IPS-18a (cell line): ENCODE data around the gene ZSWIM6.
"Not testable (repeated sequence)": the region's sequence is repeated elsewhere in the genome, so short reads cannot be mapped to it uniquely, and the experiment has no call there.

Source experiments
- H3K27ac ChIP-seq: one replicate; pipeline ENCODE4 v1.5.1; 2013; ENCODE audit warnings: low read length
- H3K27me3 ChIP-seq: one replicate; pipeline ENCODE4 v1.6.1; 2013; ENCODE audit warnings: mild to moderate bottlenecking, low read length; ENCODE audit not compliant: control insufficient read depth, insufficient read depth
- H3K36me3 ChIP-seq: one replicate; pipeline ENCODE4 v1.6.1; 2013; ENCODE audit warnings: low read depth, low read length; ENCODE audit not compliant: control insufficient read depth
- H3K4me1 ChIP-seq: one replicate; pipeline ENCODE4 v1.6.1; 2013; ENCODE audit warnings: low read depth, low read length; ENCODE audit not compliant: control insufficient read depth
- H3K4me3 ChIP-seq: one replicate; pipeline ENCODE4 v1.5.1; 2013; ENCODE audit warnings: low read length
- H3K9ac ChIP-seq: one replicate; pipeline ENCODE4 v1.6.1; 2013; ENCODE audit warnings: mild to moderate bottlenecking, low read length, moderate library complexity
- H3K9me3 ChIP-seq: one replicate; pipeline ENCODE4 v1.6.1; 2013; ENCODE audit warnings: low read depth, low read length; ENCODE audit not compliant: control insufficient read depth

ZSWIM6 gene

GRCh38 chr5:61416420-61416819, 84.4 kb downstream of the ZSWIM6 start:
- Histone ChIP-seq H3K9me3 (no peaks in the 10 kb centered on the region), H3K36me3 (no peaks in the 10 kb centered on the region), H3K27me3 (no peaks in the 10 kb centered on the region), H3K4me3 (no peak overlapping the region), H3K27ac (no peak overlapping the region), H3K4me1 (peaks cover 40% of the 10 kb centered on the region), H3K9ac (no peak overlapping the region)

- H3K4me1 ChIP-seq, result peaks cover 33% of the 10 kb centered on the region
- no peaks in the 10 kb centered on the region for H3K9me3 ChIP-seq
- no peaks in the 10 kb centered on the region for H3K36me3 ChIP-seq
- H3K4me3 ChIP-seq, result no peak overlapping the region
- no peak overlapping the region for H3K9ac ChIP-seq
- no peak overlapping the region for H3K27ac ChIP-seq
- H3K27me3 ChIP-seq, result no peaks in the 10 kb centered on the region
Measured at GRCh38 chr5:61417340-61417739, 85.3 kb downstream of the ZSWIM6 start.

DNA sequence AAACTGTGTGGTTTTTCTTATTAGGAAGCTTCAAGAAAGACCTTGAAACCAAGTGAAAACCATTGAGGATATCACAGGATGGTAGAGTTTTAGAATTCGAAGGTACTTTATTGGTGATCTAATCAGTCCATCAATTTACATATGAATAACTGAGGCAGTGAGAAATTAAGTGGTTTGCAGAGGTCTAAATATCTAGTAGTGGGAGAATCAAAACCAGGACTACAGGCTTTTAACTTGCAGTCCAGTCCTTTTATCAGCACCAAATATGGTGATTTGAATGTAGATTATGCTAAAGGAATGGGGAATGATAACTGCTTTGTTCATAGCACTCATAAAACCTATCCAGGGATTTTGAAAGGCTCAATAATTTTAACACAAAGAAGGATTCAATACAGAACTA, 85.8 kb downstream of the ZSWIM6 start:
- H3K9me3 ChIP-seq, result no peaks in the 10 kb centered on the region
- H3K4me3 ChIP-seq, result no peak overlapping the region
- no peaks in the 10 kb centered on the region for H3K36me3 ChIP-seq
- H3K27ac ChIP-seq, result no peak overlapping the region
- peaks cover 33% of the 10 kb centered on the region for H3K4me1 ChIP-seq
- H3K27me3 ChIP-seq, result no peaks in the 10 kb centered on the region
- no peak overlapping the region for H3K9ac ChIP-seq

DNA sequence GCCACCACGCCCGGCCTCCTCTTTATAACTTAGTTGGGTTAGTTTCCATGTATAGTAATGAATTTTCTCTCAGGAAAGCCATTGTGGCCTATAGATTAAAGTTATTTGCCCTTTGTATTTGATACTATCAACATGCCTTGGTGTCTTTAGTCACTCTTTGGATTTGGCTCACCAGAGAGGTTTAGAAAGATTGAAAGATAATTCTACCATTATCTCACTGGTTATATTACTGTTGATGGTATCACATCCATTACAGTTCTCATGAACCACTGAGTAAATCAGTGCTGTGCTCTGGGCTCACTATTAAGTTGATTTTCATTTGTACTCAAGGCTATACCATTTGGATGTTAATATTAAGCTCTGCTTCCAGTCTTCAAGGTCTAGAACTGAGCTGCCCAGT, 87.0 kb downstream of the ZSWIM6 start:
- H3K27me3 ChIP-seq, result no peaks in the 10 kb centered on the region
- no peak overlapping the region for H3K27ac ChIP-seq
- no peaks in the 10 kb centered on the region for H3K9me3 ChIP-seq
- H3K4me1 ChIP-seq, result peaks cover 30% of the 10 kb centered on the region
- no peaks in the 10 kb centered on the region for H3K36me3 ChIP-seq
- no peak overlapping the region for H3K4me3 ChIP-seq
- H3K9ac ChIP-seq, result no peak overlapping the region

DNA sequence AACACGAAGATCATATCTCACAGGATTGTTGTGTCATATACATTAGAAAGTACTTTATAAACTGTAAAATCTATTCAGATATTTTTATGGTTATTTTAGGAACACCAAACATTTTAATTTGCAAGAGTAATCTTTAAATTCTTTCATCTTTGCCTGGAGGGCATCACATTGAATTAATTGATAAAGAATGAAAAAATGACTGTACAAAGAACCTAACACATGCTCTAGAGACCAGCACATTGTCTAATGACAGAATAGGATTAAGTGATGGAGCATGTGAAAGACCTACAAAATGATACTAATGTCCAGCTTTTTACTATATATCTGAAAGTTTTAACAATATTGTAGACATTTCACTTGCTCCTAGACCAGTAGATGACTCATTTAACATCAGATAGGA, 88.0 kb downstream of the ZSWIM6 start:
- Histone ChIP-seq H3K36me3 (no peaks in the 10 kb centered on the region), H3K9me3 (no peaks in the 10 kb centered on the region), H3K4me3 (no peak overlapping the region), H3K27ac (no peak overlapping the region), H3K9ac (no peak overlapping the region), H3K4me1 (peaks cover 21% of the 10 kb centered on the region), H3K27me3 (no peaks in the 10 kb centered on the region)

- H3K36me3 ChIP-seq, H3K27me3 ChIP-seq, H3K4me3 ChIP-seq, H3K9ac ChIP-seq, H3K9me3 ChIP-seq, H3K27ac ChIP-seq: not testable (repeated sequence)
- H3K4me1 ChIP-seq, result peaks cover 11% of the 10 kb centered on the region
Measured at GRCh38 chr5:61421262-61421661, 89.2 kb downstream of the ZSWIM6 start.

- no peak overlapping the region for H3K27ac ChIP-seq
Measured at GRCh38 chr5:61423487-61424145, 91.6 kb downstream of the ZSWIM6 start.

DNA sequence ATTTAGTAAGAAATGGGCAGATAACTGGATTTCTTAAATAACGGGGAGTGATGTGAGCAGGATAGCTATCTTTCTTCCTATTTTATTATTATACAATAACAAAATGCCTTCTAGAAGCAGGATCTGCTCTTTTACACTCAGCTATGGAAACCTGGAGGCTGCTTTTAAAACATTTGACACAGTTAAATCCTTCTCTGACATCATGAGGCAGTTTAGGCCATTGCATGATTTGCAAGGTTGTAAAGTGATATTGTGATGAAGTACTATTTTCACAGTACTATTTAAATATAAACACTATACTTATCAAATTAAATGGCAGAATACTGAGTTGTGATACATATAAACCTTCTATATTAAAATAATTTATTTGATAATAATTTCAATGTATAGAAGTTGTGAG, 93.9 kb downstream of the ZSWIM6 start:
- Histone ChIP-seq H3K9ac (no peak overlapping the region), H3K4me3 (no peak overlapping the region), H3K9me3 (no peaks in the 10 kb centered on the region), H3K4me1 (peaks cover 16% of the 10 kb centered on the region), H3K27me3 (no peaks in the 10 kb centered on the region), H3K36me3 (no peaks in the 10 kb centered on the region), H3K27ac (no peak overlapping the region)

More at GRCh38 chr5:61423487-61424145, 91.6 kb downstream of the ZSWIM6 start:
- Histone ChIP-seq H3K4me1 (peaks cover 2% of the 10 kb centered on the region), H3K36me3 (no peaks in the 10 kb centered on the region), H3K9ac (no peak overlapping the region), H3K9me3 (no peaks in the 10 kb centered on the region), H3K4me3 (no peak overlapping the region), H3K27me3 (no peaks in the 10 kb centered on the region)

- Histone ChIP-seq H3K4me3 (no peak overlapping the region), H3K9me3 (no peaks in the 10 kb centered on the region), H3K27ac (no peak overlapping the region), H3K36me3 (no peaks in the 10 kb centered on the region), H3K9ac (no peak overlapping the region), H3K4me1 (peaks cover 25% of the 10 kb centered on the region), H3K27me3 (no peaks in the 10 kb centered on the region)
Measured at GRCh38 chr5:61429906-61430305, 97.8 kb downstream of the ZSWIM6 start.

DNA sequence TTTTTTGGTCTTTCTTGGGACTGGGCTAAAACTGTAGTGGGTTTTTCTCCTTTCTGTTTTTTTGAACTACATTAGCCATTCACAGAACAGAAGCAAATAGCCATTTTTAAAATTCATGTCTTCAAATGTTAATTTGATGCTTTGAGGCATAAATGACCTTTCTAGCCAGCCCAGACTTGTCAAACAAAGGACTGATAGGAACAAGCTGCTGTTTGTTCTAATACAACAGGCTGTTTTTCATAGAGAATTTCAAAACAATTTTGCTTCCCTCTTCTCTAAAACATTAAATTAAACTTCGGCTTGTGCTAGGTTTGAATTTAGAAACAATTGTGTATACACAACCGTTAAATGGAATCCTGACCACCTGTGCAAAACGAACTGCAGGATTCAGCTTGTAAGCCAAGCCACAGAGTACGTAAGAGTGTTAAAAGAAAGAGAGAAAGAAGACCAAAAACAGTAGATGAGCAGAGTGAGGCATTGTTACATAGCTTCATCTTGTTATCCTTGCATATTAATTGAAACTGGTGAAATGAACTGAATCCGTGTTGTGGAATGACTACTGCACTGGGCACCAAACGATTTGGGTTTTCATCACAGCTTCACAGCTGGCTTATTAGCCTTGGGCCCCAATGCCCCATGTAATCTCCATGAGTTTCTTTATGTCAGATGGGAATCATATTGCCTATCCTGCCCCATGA, 100.0 kb downstream of the ZSWIM6 start:
- no peak overlapping the region for H3K9ac ChIP-seq
- H3K4me3 ChIP-seq, result no peak overlapping the region
- H3K27ac ChIP-seq, result no peak overlapping the region
- H3K36me3 ChIP-seq, result no peaks in the 10 kb centered on the region
- no peaks in the 10 kb centered on the region for H3K9me3 ChIP-seq
- peaks cover 25% of the 10 kb centered on the region for H3K4me1 ChIP-seq
- no peaks in the 10 kb centered on the region for H3K27me3 ChIP-seq

GRCh38 chr5:61435368-61435767, 103.3 kb downstream of the ZSWIM6 start:
- Histone ChIP-seq H3K4me3 (no peak overlapping the region), H3K27me3 (no peaks in the 10 kb centered on the region), H3K36me3 (no peaks in the 10 kb centered on the region), H3K9ac (no peak overlapping the region), H3K27ac (no peak overlapping the region), H3K4me1 (peaks cover 9% of the 10 kb centered on the region), H3K9me3 (no peaks in the 10 kb centered on the region)
